HG03103 (cell line): ENCODE data around the gene ANKRD28.

Experiments
- ATAC-seq: cut with Tn5 transposase; IDR thresholded peaks from one replicate; pipeline ENCODE4 v1.9.1; 2021; ENCODE audit warnings: low read depth; ENCODE audit not compliant: unreplicated experiment

The ANKRD28 gene

DNA sequence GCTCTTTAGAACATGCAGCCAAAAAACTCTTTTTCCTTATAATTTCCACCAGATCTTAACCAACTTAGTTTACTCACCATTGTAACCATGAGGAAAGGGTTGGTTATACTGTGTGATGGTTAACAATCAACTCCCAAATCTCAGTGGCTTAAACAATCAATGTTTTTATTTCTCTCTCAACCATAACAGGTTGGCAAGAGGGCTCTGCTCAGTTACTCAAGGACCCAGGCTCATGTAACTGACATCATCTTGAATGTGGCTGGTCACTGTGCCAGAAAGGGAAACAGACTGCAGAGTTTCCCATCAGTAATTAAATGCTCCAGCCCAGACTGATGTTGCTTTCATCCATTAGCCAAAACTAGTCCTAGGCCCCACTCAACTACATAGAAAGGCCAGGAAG is 69.0 kb downstream of the ANKRD28 start:
- no peak for ATAC-seq

DNA sequence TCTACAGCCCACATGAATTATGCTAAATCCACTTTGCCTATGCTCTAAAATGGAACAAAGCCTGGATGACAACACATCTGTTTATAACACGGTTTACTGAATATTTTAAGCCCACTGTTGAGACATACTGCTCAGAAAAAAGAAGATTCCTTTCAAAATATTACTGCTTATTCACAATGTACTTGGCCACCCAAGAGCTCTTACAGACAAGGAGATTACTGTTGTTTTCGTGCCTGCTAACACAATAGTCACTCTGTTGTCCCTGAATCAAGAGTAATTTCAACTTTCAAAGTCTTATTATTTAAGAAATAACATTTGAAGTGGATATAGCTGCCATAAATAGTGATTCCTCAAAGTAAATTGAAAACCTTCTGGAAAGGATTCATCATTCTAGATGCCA is 70.9 kb downstream of the ANKRD28 start:
- ATAC-seq, result no peak

GRCh38 chr3:15726043-15726442 is 71.7 kb downstream of the ANKRD28 start:
- no peak for ATAC-seq

DNA sequence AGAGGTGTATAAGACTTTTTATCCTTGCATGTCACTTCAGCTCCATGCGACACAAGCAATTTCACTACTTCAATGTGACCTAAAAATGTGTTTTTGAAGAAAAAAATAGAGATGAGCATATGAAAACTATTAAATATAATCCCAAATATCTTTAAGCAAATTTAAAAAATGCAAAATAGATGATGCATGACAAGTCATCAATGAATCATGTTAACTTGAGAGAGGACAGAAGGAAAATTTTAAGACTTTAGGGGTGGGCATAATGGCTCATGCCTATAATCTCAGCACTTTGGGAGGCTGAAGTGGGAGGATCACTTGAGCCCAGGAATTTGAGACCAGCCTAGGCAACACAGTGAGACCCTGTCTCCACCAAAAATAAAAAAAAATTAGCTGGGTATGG is 73.3 kb downstream of the ANKRD28 start:
- no peak for ATAC-seq

- no peak for ATAC-seq
These were observed 74.2 kb downstream of the ANKRD28 start for GRCh38 chr3:15723624-15723884.

GRCh38 chr3:15722877-15723623 is 74.7 kb downstream of the ANKRD28 start:
- ATAC-seq, result no peak

DNA sequence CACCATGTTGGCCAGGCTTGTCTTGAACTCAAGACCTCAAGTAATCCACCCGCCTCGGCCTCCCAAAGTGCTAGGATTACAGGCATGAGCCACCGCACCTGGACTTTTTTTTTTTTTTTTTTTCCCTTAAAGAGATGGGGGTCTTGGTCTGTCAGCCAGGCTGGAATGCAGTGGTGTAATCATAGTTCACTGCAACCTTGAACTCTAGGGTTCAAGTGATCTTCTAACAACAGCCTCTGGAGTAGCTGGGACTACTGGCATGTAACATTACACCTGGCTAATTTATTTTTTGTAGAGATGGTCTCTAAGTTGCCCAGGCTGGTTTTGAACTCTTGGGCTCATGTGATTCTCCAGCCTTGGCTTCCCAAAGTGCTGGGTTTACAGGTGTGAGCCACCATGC is 81.6 kb downstream of the ANKRD28 start:
- no peak for ATAC-seq

GRCh38 chr3:15714448-15714847 is 83.3 kb downstream of the ANKRD28 start:
- ATAC-seq, result no peak

GRCh38 chr3:15713364-15713763 is 84.4 kb downstream of the ANKRD28 start:
- no peak for ATAC-seq

- ATAC-seq, result no peak
These were observed 86.5 kb downstream of the ANKRD28 start for GRCh38 chr3:15711281-15711680.

DNA sequence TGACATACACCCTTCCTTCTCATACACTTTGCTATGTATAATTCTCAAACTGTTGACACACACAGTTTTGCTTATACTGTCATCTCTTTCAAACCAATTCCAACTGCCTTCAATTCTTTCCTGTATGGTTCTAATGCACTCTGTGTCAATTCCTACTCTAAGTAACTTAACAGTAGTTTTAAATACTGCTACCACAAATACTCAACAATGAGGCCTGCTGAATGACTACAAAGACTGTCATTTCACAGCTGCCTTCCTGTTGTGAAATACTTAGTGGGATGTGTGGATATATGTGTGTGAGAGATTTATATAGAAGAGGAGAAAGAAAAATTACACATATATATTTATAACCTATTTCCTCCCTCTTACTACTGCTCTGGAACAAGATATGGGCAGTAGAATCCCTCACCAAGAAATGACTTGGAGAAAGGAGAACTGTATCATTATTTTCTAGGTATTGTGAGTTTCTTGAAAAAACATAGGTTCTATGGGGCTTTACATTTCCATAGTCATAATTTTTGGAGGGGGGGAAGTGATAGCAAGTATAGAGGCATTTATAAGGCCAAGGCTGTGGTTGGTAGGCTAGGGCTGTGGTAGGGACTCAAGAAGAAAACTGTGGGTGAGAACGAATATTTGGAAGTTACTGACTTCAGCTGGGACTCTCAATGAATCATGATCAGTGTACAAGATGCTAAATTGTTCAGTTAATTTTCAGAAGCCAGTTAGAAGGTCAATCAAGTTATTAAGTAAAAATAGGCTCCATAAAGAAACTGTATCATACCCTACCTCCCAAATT is 88.7 kb downstream of the ANKRD28 start:
- no peak for ATAC-seq

GRCh38 chr3:15707779-15708178 is 90.0 kb downstream of the ANKRD28 start:
- ATAC-seq, result no peak

DNA sequence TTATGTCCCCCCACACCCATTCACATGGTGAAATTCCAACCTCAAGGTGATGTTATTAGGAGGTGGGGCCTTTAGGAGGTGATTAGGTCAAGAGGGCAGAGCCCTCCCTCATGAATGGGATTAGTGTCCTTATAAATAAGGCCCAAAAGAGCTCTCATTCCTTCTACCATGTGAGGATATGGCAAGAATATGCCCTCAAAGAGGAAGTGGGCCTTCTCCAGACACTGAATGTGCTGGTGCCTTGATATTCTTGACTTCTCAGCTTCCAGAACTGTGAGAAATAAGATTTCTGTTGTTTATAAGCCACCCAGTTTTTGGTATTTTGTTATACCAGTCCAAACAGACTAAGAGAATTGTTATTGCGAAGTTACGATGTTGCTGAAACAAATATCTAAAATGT is 94.4 kb downstream of the ANKRD28 start:
- no peak for ATAC-seq

DNA sequence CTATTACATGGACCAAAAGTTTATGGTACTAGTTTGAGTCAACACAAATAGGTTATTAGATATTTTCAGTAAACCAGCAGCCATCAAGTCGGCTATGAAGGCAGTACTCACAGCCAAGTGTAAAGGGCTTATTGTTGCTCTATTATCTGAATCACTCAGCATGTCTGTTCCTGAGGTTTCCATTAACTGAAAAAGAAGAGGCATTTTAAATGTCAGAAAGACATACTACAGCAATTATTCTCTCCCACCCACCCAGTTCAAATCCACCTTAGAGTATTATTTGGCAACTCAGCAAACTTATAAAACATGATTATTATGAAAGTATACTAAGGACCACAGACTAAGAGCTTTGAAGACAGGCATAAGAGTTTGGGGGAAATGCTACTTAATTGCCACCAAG is 103.2 kb downstream of the ANKRD28 start:
- ATAC-seq, result no peak

GRCh38 chr3:15693355-15693754 is 104.4 kb downstream of the ANKRD28 start:
- no peak for ATAC-seq

DNA sequence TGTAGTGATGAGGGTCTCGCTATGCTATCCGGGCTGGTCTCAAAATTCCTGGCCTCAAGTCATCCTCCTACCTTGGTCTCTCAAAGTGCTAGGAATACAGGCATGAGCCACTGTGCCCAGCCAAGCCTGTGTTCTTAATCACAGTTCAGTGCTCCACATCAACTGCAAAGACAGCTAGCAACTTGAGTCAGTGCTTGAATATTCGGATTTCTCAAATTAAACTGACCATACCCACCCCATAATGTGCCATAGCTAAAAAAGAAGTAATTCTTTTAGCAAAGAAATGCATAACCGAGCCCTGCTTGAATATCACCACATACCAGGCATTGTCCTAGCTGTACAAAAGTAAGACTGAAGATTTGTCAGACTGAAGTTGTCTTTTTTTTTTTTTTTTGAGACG is 107.0 kb downstream of the ANKRD28 start:
- ATAC-seq, result no peak

GRCh38 chr3:15690230-15690629 is 107.5 kb downstream of the ANKRD28 start:
- no peak for ATAC-seq

- ATAC-seq, result no peak
These were observed 111.9 kb downstream of the ANKRD28 start for GRCh38 chr3:15685927-15686326.

- ATAC-seq, result no peak
These were observed 114.5 kb downstream of the ANKRD28 start for GRCh38 chr3:15683253-15683652.

DNA sequence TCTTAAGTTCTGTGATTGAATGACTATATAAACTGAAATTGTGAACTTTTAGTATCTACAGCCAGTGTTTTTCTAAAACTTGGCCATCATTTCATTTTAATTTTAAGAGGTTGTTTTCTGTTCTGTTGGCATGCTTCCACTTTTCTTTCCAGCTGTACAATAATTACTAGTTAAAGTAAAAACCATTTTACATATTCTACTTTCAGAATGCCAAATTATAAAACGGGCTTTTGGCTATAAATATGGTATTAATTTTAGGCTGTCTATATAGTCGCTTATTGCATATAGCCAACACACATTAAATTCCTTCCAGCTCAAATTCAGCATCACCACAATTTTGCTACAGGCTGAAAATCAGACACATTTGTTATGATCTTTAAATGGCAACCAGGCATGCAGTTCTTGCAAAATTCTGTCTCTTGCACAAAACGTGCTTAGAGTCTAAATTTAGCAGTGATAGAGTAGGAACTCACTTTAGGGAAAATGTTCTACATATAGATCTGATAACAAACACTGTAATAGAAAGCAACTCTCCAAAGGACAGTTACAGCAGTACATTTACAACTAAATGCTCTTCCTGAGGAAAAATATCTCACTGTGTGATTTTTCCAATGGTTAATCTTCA is 115.1 kb downstream of the ANKRD28 start:
- no peak for ATAC-seq

DNA sequence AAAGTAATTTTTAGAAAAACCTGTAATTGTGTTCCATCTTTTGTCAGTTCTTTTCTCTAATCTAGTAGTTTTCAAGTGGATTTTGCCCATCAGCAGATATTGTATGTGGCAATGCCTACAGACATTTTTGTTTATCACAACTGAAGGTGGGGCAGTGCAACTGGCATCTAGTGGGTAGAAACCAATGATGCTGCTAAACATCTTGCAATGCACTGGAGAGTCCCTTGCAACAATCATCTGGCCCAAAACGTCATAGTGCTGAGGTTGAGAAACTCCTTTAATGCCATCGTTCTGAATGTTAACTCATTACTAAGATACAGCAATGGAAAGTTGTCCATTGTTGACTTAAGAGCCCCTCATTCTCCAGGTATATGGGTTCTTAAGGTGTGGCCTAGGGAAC is 116.1 kb downstream of the ANKRD28 start:
- no peak for ATAC-seq

GRCh38 chr3:15679306-15679705 is 118.5 kb downstream of the ANKRD28 start:
- no peak for ATAC-seq
